Skeletal muscle tissue (tissue), 4 donors: ENCODE data around the gene MGME1. TPM values are rescaled to one million over a fixed set of nuclear protein-coding genes. Genes with fewer than 3 reads are reported as not detected.
A peak's percentile ranks its signal among the peaks of the same experiment; 100 is the strongest.

Source experiments
- H3K27ac ChIP-seq: one replicate; pipeline ENCODE4 v1.7.0; 2013; ENCODE audit warnings: mild to moderate bottlenecking, low read depth, low read length, inconsistent platforms
- H3K27me3 ChIP-seq, 3 donors: one replicate each; pipeline ENCODE4 v1.7.0; 2013; ENCODE audit warnings: low read length in 3 of 3; ENCODE audit not compliant: control insufficient read depth in 3 of 3, insufficient read depth in 3 of 3
- H3K36me3 ChIP-seq, 3 donors: one replicate each; pipeline ENCODE4 v1.7.0; 2013; ENCODE audit warnings: low read length in 3 of 3; ENCODE audit not compliant: control insufficient read depth in 3 of 3, insufficient read depth in 3 of 3
- H3K4me1 ChIP-seq, 3 donors: one replicate each; pipeline ENCODE4 v1.7.0; 2013; ENCODE audit warnings: low read length in 3 of 3, mild to moderate bottlenecking in 3 of 3; ENCODE audit not compliant: control insufficient read depth in 3 of 3, insufficient read depth in 3 of 3
- H3K4me3 ChIP-seq, 3 donors: one replicate each; pipeline ENCODE4 v1.7.0; 2013; ENCODE audit warnings: low read length in 3 of 3
- H3K9ac ChIP-seq, 3 donors: one replicate each; pipeline ENCODE4 v1.7.0; 2013; ENCODE audit warnings: low read length in 3 of 3, mild to moderate bottlenecking in 3 of 3, moderate library complexity in 2 of 3, low read depth in 1 of 3
- H3K9me3 ChIP-seq, 3 donors: one replicate each; pipeline ENCODE4 v1.7.0; 2013; ENCODE audit warnings: low read length in 3 of 3; ENCODE audit not compliant: control insufficient read depth in 3 of 3
- total RNA-seq: library from RNA; depleted of rRNA; stranded (reverse); fragments of >200 nt; gene quantifications from one replicate; pipeline ENCODE4 v1.2.3, GENCODE V29; 2014
- donor health status: Osteomylitis.

MGME1 gene
- total RNA-seq, 1 donor from 2014 or later, result 6.8 TPM

DNA sequence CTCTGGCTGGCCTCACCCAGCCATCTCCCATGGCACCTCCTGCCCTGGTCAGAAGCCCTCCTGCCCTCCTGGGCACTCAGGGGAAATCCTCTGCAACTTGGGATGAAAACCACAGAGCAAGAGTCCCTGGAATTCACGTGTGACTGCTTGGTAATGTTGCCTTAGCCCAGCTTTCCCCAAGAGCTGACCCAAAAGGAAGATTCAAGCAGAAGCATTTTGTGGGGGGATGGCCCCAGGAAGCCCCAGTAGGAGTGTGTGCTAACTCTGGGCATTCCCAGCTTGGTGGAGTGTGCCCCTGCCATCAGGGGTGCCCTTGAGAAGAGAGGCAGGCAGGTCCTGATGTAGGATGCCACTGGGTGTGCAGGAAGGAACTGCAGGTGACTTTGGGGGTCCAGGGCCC, 35.7 kb upstream of the MGME1 start:
- no peak overlapping the region for H3K27ac ChIP-seq
- no peak overlapping the region for H3K9ac ChIP-seq
- H3K36me3 ChIP-seq, result no peaks in the 10 kb centered on the region
- no peaks in the 10 kb centered on the region for H3K9me3 ChIP-seq
- peaks cover 42 to 47% (median 45%) of the 10 kb centered on the region in 3 donors for H3K4me1 ChIP-seq
- no peak overlapping the region for H3K4me3 ChIP-seq
- no peaks in the 10 kb centered on the region for H3K27me3 ChIP-seq

- Histone ChIP-seq H3K27ac (peak overlapping the region; percentile 58), H3K36me3 (no peaks in the 10 kb centered on the region), H3K9ac (no peak overlapping the region), H3K4me3 (no peak overlapping the region), H3K27me3 (no peaks in the 10 kb centered on the region), H3K4me1 (peaks cover 41 to 45% (median 43%) of the 10 kb centered on the region in 3 donors), H3K9me3 (no peaks in the 10 kb centered on the region)
Measured at GRCh38 chr20:17933711-17934110, 35.1 kb upstream of the MGME1 start.

GRCh38 chr20:17934141-17934862, 34.5 kb upstream of the MGME1 start:
- Histone ChIP-seq H3K36me3 (no peaks in the 10 kb centered on the region), H3K9ac (no peak overlapping the region), H3K4me3 (no peak overlapping the region), H3K27me3 (no peaks in the 10 kb centered on the region), H3K9me3 (no peaks in the 10 kb centered on the region), H3K4me1 (peaks cover 41 to 46% (median 45%) of the 10 kb centered on the region in 3 donors), H3K27ac (peak overlapping the region; percentile 58)

GRCh38 chr20:17935186-17935585, 33.6 kb upstream of the MGME1 start:
- H3K9me3 ChIP-seq, result no peaks in the 10 kb centered on the region
- H3K4me3 ChIP-seq, result no peak overlapping the region
- H3K36me3 ChIP-seq, result peaks cover 0 to under 1% (median 0%) of the 10 kb centered on the region in 3 donors
- H3K4me1 ChIP-seq, result peaks cover 43 to 54% (median 53%) of the 10 kb centered on the region in 3 donors
- H3K27ac ChIP-seq, result no peak overlapping the region
- H3K27me3 ChIP-seq, result no peaks in the 10 kb centered on the region
- no peak overlapping the region for H3K9ac ChIP-seq

GRCh38 chr20:17935761-17936160, 33.1 kb upstream of the MGME1 start:
- Histone ChIP-seq H3K27me3 (no peaks in the 10 kb centered on the region), H3K4me3 (no peak overlapping the region), H3K4me1 (peaks cover 43 to 55% (median 53%) of the 10 kb centered on the region in 3 donors), H3K36me3 (peaks cover 0 to 6% (median 5%) of the 10 kb centered on the region in 3 donors), H3K9me3 (no peaks in the 10 kb centered on the region), H3K27ac (peak overlapping the region; percentile 71), H3K9ac (no peak overlapping the region)

- H3K4me1 ChIP-seq, result peaks cover 45 to 55% (median 53%) of the 10 kb centered on the region in 3 donors
- peak overlapping the region; percentile 32 to 69 (median 63) for H3K9ac ChIP-seq
- peak overlapping the region in 2 of 3 donors; percentile 32 to 41 for H3K4me3 ChIP-seq
- peak overlapping the region; percentile 71 for H3K27ac ChIP-seq
- H3K36me3 ChIP-seq, result peaks cover 0 to 10% (median 10%) of the 10 kb centered on the region in 3 donors
- H3K27me3 ChIP-seq, result no peaks in the 10 kb centered on the region
- H3K9me3 ChIP-seq, result no peaks in the 10 kb centered on the region
Measured at GRCh38 chr20:17936286-17936760, 32.5 kb upstream of the MGME1 start.

- H3K9ac ChIP-seq, result peak overlapping the region; percentile 32 to 69 (median 63)
Measured at GRCh38 chr20:17936761-17937732, 31.8 kb upstream of the MGME1 start.

GRCh38 chr20:17938871-17939619, 29.8 kb upstream of the MGME1 start:
- Histone ChIP-seq H3K4me1 (peaks cover 41 to 47% (median 43%) of the 10 kb centered on the region in 3 donors), H3K27me3 (no peaks in the 10 kb centered on the region), H3K9me3 (no peaks in the 10 kb centered on the region), H3K27ac (peak overlapping the region; percentile 71), H3K36me3 (peaks cover 3 to 32% (median 29%) of the 10 kb centered on the region in 3 donors), H3K9ac (peak overlapping the region; percentile 45 to 57 (median 54)), H3K4me3 (peak overlapping the region in 1 of 3 donors; percentile 24)

More at GRCh38 chr20:17936761-17937732, 31.8 kb upstream of the MGME1 start:
- peak overlapping the region in 2 of 3 donors; percentile 32 to 41 for H3K4me3 ChIP-seq
- no peaks in the 10 kb centered on the region for H3K27me3 ChIP-seq
- H3K27ac ChIP-seq, result peak overlapping the region; percentile 71
- peaks cover 0 to 14% (median 14%) of the 10 kb centered on the region in 3 donors for H3K36me3 ChIP-seq
- H3K4me1 ChIP-seq, result peaks cover 47 to 57% (median 55%) of the 10 kb centered on the region in 3 donors
- H3K9me3 ChIP-seq, result no peaks in the 10 kb centered on the region

DNA sequence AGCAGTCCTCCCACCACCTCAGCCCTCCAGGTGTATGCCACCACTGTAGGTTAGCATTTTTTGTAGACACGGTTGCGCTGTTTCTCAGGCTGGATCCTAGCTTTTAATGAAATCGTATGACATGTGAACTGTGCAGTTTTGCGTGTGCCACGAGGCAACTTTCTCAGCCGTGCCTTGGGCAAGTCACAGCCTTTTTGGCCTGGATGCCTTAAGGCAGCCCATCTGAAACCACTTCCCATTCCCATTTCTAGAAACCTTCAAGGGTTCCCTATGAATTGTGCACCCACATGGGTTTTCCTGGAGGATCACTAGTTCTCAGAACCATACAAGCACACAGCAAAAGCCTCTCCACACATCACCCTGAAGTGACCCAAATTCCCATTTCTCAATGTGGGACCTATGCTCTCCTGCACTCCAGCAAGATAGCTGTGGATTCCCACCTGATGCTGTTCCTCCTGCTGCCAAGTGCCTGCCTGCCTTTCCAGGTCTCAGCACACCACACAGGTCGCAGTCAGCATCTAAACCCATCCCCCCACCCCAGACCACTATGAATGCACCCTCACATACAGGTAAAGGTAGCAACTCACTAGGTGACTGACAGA, 29.1 kb upstream of the MGME1 start:
- no peak overlapping the region for H3K4me3 ChIP-seq
- H3K27ac ChIP-seq, result peak overlapping the region; percentile 71

More for the DNA sequence above, 29.1 kb upstream of the MGME1 start:
- H3K9ac ChIP-seq, result peak overlapping the region in 1 of 3 donors; percentile 57
- H3K9me3 ChIP-seq, result no peaks in the 10 kb centered on the region
- peaks cover 41 to 45% (median 43%) of the 10 kb centered on the region in 3 donors for H3K4me1 ChIP-seq
- H3K36me3 ChIP-seq, result peaks cover 3 to 36% (median 30%) of the 10 kb centered on the region in 3 donors
- H3K27me3 ChIP-seq, result no peaks in the 10 kb centered on the region
